SU-DHL-6 (cell line): ENCODE data around the gene POLD3.

Experiments used
- EZH2phosphoT487 ChIP-seq: fragments of 200-600 bp; sonication (generic), shearing (Covaris generic); conservative IDR thresholded peaks from 2 replicates; pipeline ENCODE4 v1.6.1; 2018; ENCODE audit warnings: mild to moderate bottlenecking, antibody characterized with exemption, low read length, moderate library complexity, mixed read lengths
- TF ChIP-seq, protein P1 (sequence below): fragments of 200-600 bp; sonication (generic); IDR thresholded peaks from one replicate; pipeline ENCODE4 v1.5.1; 2017; ENCODE audit warnings: antibody characterized with exemption, mild to moderate bottlenecking, low read length, moderate library complexity; ENCODE audit not compliant: insufficient read depth, poor library complexity, severe bottlenecking

DNA sequence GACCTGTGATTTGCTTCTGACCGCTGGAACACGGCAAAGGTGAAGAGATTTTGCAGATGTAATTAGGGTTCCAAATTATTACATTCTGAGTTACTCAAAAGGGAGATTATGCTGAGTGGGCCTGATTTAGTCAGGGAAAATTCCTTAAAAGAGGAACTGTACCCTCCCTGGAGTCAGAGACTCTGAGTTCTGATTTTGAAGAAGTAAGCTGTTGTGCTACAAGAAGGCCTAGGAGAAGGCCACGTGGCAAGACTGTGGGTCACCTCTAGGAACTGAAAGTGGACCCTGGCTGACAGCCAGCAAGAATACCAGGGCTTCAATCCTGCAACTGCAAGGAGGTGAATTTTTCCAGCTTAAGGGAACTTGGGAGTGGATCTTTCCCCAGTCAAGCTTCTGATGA lies 93.5 kb downstream of the POLD3 start:
- TF ChIP-seq, protein P1, sequence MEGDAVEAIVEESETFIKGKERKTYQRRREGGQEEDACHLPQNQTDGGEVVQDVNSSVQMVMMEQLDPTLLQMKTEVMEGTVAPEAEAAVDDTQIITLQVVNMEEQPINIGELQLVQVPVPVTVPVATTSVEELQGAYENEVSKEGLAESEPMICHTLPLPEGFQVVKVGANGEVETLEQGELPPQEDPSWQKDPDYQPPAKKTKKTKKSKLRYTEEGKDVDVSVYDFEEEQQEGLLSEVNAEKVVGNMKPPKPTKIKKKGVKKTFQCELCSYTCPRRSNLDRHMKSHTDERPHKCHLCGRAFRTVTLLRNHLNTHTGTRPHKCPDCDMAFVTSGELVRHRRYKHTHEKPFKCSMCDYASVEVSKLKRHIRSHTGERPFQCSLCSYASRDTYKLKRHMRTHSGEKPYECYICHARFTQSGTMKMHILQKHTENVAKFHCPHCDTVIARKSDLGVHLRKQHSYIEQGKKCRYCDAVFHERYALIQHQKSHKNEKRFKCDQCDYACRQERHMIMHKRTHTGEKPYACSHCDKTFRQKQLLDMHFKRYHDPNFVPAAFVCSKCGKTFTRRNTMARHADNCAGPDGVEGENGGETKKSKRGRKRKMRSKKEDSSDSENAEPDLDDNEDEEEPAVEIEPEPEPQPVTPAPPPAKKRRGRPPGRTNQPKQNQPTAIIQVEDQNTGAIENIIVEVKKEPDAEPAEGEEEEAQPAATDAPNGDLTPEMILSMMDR: no peak
- TF ChIP-seq EZH2phosphoT487: no peak
